GM18499 (cell line): ENCODE measurements around the gene RRP8.

ENCODE experiments used
- ATAC-seq: cut with Tn5 transposase; IDR thresholded peaks from one replicate; pipeline ENCODE4 v1.9.1; 2021; ENCODE audit warnings: moderate number of reproducible peaks; ENCODE audit not compliant: insufficient read depth, unreplicated experiment

RRP8 gene

DNA sequence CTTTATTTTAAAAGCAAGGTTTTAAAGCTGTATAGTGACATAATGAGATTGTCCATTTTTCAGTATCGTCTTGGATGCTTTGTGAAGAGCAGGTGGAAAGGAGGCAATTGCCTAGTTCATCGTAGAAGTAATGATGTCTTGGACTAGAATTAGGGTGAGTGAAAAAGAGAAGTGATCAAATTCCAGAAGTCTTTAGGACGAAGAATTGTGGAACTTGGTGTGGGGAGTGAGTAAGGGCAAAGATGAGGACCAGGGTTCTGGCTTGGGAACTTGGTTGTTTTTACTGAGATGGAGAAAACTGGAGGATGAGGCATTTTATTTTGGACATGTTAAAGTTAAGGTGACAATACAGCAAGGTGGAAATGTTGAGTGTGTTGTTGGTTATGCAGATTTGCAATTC, 1.4 kb upstream of the RRP8 start:
- no peak for ATAC-seq

DNA sequence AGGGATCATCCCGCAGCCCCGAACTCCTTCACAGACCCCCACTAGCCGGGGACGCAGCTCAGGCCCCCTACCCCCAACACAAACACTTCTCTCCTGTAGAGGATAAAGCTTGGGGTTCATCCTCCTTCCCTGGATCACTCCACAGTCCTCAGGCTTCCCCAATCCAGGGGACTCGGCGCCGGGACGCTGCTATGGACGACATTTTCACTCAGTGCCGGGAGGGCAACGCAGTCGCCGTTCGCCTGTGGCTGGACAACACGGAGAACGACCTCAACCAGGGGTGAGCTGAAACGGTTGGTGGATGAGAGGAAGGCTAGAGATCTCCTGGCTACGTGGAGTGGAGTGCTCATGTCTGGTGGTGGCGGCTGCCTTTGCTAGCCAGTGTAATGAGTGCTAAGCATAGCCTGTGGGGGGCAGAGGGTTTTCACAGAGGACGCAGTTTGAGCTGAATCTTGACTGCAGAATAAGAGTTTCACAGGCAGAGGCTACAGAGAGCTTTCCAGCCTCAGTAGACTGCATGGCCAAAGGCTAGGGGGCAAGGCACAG, 738 bp upstream of the RRP8 start:
- ATAC-seq, result peak; percentile 30

DNA sequence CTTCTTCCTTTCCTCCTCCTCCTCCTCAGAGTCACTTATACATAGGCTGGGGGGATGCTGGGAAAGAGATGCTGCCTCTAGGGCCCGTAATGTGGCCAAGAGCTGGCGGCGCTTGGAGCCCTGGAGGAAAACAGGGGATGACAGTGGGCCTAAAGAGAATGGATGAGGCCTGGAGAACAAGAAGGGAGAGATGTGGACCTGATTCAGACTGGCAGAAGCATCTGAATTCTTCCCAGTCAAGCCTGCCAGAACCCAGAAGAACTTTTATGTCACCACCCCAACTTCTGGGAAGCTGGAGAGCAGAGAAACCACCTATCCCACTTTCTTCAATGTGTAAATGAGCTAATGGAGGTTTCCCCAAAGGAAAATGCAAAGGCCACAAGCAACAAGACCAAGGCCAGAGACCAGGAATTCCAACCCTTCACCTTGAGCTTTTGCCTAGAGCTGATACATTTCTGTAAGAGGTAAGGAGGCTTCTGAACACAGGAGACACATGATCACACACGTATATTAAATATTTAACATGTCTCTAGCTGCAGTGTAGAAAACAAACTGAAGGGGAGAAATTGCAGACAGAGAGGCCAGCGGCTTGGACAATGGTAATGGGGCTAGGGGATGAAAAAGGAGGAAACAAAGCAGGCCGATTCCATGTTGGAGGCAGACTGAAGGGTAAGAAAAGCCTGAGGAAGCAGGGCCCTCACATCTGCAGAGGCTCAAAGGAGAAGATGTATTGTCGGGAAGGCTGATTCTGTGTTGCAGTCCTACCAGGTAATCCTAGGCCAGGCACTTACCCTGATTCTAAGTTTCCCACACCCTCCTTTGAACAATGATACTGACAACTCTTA, 1.1 kb downstream of the RRP8 start:
- ATAC-seq, result no peak

DNA sequence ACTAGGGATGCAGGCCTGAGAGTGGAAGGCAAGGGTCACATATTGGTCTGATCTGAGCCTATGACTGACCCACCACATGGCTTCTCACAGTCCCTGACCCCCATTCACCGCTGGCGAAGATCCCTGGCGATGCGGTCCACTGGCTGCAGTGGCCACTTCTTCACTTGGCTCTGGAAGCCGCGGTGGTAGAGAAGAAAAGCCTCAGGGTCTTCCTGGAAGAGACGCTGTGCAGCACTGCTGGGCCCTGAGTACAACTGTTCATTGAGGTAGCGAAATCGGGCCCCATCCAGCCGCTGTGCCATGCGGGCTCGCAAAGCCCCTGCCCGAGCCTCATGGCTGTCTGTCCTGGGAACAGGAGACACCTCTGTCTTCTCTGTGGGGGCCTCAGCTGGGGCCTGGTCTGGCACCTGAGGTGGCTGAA, 2.4 kb downstream of the RRP8 start:
- ATAC-seq, result no peak

DNA sequence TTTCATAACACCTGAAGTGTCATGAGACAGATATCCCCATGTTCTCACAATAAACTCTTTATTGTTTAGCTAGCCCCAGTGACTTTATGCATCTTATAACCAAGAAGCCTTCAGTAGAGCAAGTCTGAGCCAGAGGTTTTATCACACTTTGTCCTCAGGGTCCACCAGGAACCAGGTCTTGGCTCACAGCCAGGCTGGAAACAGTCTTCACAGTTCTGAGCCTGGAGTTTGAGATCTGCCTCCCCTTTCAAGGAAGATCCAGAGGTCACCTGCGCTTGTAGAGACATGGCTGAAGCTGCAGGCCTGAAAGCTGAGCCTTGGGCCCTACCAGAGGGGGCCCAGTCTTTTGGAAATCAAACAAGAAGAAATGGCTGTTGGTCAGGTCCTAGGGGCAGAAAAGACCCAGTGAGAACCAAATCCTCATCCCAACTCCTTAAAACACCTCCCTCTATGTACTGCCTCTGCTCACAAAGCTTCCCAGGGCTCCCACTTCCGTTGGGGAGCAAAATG, 3.5 kb downstream of the RRP8 start:
- ATAC-seq, result no peak

DNA sequence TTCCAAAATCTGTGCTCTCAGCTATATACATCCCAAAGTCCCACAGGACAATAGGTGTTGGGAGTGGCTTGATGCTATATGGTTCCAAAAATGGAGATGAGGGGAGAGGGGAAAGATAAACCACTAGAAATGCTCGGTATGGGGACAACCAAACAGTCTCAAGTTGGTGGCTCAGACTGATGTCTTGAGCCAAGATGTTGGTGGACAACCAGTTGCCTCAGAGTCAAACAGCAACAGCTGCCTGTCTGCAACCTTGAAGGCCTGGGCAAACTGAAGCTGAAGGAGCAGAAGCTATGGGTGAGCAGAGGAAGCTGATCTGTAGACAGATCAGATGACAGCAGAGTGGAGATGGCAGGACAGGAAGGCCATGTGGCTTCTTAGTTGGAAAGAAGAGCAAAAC, 4.0 kb downstream of the RRP8 start:
- ATAC-seq, result no peak

DNA sequence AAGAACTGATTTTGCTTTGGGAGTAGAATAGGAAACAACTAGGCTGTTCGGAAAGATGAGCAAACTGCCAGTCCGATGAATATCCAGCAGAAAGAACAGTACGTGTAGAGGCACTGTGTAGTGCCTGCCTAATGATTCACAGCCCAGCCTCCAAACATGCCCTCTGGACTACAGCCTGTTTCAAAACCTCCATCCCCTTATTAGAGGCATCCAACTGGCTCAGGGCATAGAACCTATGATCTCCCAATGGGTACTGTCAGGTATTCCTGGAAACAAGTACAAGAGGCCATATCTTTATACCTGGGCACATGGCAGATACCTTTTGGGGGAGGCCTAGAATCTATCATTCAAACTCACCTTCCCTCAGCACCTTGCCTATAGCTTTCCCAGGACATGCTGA, 4.9 kb downstream of the RRP8 start:
- ATAC-seq, result no peak

DNA sequence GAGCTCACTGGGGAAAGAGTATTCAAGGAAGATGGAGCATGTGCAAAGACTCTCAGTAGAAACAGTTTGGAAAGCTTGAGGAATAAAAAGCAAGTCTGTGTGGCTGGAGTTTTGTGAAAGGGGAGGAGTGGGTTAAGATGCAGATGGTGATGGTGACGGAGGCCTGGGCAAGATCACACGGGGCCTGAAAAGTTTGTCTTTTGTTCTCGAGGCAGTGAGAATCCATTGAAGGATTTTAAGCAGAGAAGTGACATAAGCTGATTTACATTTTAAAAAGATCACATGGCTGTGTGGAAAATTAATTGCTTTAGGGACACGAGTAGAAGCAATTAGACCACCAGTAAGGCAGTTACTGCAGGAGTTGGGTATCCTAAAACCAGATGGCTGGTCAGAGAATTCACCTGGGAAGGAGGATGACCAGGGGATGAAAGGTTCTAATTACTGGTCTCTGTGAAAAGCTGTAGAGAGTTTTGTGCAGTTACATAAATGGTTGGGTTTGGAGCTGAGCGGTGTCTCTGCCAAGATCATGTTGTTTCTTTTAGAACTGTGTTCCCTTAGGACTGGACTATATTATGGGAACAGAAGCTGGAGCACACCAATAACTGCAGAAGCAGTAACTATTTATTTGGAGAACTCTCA, 7.1 kb downstream of the RRP8 start:
- no peak for ATAC-seq

DNA sequence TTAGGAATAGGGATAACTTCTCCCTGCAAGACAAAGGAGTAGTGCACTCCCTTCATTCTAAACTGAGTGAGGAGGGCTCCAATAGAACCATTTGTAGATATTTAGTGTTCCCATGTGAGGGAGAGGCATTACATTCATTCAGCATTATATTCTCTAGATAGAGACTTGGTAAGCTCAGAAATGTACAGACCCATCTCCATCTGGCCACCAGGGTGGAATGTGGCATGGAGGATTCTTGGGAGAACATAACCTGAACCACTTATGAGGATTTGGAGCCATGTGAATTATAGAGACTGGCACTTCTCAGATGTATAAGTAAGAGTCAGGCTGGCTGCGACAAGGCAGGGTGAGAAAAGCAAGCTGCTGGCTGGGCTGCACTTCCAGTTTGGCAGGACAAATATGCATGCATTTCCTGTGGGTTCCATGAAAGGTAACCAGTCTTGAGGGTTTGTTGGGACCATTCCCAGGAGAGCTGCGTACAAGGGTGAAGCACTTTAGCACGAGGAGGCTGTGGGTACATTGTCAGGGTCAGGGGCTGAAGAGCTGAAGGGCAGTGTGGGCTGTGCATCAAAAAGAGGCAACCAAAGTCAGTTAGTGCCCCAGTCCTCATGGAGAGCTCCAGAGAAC, 9.2 kb downstream of the RRP8 start:
- no peak for ATAC-seq

DNA sequence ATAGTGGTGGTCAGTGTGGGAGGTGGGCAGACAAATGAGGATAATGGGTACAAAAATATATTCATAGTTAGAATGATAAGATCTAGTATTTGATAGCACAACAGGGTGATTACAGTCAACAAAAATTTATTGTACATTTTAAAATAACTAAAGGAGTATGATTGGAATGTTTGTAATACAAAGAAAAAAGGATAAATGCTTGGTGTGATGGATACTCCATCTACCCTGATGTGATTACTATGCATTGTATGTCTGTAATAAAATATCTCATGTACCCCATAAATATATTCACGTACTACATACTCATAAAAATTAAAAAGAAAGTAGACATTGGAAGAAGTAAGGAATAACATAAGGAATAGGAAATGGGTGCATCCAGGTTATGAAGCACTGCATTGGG, 15.4 kb downstream of the RRP8 start:
- no peak for ATAC-seq

DNA sequence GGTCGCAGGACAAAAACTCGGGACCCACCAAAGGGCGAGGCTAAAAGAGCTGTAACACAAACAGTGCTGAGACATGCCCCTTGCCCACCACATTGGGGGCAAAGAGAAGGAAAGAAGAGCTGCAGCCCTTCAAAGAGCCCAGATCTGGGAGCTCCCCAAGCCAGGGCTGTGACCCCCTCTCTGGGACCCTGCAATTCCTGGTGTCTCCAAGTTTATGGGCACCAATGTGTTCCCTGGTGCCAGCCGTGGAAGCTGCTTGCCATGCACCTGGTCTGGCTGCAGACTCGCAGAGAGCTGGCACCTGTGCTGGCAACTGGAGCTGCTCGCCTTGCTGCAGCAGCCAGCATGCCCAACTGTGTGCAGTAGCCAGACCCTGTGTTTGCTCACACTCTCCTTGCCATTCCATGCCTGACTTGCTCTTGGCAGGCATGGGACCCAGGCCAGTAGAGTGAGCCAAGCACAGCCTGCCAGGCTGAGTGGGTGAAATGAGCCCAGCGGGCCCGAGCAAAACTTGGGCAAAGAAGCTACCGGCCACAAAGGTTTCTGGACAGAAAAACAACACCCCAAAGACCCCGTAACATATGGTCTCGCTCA, 16.0 kb downstream of the RRP8 start:
- ATAC-seq, result no peak

DNA sequence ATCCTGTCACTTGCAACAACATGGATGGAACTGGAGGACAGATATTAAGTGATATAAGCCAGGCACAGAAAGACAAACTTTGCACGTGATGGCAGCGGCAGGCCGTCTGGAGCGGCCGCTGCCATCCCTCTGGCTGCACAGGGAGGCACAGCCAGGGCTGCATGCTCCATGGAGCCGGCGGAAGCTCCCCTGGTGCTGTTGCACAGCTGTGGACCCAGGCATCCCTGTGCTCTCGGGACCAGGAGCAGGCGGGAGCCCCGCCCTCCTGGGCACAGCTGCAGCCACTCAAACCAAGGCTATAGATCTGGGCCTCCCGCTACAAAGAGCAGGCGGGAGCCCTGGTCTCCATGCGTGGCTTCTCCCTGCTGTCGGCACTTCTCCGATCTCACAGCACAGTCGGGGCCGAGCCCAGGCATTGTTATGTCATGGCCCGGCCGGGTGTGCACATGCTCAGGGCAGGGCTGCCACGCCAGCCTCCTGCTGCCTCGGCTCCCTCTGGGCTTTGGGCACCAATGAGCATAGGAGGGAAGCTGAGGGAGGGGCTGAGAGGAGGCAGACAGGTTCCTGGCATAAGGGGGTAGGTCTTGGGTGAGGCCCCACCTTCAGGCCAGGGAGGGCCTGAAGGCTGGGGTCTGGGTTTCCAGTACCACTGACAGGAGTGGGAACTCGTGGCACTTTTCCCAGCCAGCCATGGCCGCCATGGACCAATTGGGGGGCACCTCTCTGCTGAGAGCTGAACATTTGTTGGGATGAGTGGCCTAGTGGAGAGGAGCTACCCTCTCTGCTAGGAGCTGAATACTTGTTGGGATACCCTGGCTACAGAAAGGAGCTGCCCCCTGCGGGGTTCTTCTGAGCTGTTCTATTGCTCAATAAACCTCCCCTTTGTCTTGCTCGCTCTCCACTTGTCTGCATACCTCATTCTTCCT, 16.7 kb downstream of the RRP8 start:
- no peak for ATAC-seq

DNA sequence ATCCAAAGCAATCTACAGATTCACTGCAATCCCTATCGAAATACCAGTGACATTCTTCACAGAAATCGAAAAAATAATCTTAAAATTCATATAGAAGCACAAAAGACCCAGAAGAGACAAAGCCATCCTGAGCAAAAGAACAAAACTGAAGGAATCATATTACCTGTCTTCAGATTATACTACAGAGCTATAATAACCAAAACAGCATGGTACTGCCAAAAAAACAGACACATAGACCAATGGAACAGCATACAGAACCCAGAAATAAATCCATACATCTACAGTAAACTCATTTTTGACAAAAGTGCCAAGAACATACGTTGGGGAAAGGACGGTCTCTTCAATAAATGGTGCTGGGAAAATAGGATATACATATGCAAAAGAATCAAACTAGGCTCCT, 18.9 kb downstream of the RRP8 start:
- no peak for ATAC-seq

DNA sequence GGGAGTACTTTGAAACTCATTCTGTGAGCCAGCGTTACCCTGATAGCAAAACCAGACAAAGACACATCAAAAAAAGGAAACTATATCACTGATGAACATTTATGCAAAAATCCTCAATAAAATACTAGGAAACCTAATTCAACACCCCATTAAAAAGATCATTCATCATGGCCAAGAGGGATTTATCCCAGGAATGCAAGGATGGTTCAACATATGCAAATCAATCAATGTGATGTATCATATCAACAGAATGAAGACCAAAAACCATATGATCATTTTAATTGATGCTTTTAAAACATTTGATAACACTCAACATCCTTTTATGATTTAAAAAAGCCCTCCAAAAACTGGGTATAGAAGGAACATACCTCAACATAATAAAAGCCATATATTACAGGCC, 19.8 kb downstream of the RRP8 start:
- no peak for ATAC-seq

DNA sequence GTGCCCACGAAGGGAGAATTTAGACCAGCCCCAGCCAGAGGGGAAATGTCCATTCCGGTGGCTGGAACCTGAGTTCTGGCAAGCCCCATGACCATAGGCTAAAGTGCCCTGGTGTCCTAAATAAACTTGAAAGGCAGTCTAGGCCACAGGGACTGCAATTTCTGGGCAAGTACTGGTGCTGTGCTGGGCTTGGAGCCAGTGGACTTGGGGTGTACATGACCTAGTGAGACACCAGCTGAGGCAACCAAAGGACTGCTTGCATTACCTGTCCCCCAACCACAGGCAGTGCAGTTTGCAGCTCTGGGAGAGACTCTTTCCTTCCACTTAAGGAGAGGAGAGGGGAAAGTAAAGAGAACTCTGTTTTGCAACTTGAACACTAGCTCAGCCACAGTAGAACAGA, 23.7 kb downstream of the RRP8 start:
- ATAC-seq, result no peak

DNA sequence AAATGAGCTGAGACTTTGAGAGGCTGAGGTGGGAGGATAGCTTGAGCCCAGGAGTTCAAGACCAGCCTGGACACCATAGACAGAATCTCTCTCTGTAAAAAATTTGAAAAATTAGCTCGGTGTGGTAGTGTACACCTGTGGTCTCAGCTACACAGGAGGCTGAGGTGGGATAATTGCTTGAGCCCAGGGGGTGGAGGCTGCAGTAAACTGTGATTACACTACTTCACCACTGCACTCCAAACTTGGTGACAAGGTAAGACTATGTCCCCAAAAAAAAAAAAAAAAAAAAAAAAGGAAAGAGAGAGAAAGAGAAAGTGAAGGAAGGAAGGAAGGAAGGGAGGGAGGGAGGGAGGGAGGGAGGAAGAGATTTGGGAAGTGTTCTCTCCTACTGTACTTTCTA, 25.3 kb downstream of the RRP8 start:
- ATAC-seq, result no peak

DNA sequence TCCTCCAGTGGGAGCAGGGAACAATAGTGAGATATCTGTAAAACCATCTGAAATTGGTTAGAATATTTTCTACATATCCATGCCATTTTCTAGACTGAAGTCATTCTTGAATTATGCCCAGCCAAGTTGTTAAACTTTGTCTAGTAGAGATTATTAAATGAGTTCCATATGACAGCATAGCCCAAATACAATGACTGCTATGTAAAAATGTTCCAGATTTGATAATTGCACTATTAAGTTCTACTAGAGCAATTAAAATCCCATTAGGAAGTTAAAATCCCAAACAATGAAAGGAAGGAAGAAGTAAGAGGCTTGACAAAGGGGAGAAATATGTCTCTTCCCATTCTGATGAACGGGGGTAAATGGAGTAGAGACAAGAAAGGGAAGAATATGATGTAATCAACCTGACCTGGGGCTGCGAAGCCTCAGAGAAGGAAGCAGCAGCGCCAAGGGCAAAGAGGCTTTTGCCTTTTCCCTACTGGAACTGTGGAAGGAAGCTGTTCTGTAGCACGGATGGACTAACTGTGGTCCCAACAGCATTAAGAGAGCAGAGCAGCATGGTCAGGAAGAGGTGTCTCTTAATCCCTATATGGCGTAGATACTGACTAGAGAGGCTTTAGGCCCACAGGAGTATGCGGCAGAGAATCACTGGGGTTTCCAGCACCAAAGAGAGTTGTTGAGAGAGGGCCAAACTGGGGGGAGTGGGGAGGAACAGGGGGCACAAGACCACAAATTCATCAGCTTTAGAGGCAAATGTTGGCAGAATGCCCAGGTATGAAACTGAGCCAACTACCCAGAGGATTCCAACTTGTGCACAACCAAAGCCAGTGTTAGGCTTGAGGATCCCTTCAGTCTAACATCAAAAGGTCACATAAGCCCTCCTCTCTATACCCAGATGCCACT, 26.7 kb downstream of the RRP8 start:
- no peak for ATAC-seq

DNA sequence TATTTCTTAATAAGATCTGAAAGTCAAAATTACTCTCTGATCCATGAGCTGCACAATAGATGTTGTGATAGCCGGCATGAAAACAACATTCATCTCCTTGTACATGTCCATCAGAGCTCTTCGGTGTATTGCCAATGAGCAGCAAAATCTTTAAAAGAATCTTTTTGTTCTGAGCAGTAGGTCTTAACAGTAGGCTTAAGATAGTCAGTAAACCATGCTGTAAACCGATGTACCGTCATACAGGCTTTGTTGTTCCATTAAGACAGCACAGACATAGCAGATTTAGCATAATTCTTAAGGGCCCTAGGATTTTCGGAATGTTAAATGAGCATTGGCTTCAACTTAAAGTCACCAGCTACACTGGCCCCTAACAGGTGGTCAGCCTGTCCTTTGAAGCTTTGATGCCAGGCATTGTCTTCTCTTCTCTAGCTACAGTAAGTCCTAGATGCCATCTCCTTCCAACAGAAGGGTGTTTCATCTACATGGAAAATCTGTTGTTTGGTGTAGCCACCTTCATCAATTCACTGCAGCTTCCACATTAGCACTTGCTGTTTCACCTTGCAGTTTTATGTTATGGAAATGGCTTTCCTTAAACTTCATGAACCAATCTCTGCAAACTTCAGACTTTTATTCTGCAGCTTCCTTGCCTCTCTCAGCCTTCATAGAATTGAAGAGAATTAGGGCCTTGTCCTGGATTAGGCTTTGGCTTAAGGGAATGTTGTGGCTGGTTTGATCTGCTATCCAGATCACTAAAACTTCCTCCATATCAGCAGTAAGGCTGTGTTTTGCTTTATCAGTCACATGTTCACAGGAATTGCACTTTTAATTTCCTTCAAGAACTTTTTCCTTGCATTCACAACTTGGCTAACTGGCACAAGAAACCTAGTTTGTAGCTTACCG, 28.4 kb downstream of the RRP8 start:
- no peak for ATAC-seq
